Measurements from ENCODE around the gene LTA4H.

DNA sequence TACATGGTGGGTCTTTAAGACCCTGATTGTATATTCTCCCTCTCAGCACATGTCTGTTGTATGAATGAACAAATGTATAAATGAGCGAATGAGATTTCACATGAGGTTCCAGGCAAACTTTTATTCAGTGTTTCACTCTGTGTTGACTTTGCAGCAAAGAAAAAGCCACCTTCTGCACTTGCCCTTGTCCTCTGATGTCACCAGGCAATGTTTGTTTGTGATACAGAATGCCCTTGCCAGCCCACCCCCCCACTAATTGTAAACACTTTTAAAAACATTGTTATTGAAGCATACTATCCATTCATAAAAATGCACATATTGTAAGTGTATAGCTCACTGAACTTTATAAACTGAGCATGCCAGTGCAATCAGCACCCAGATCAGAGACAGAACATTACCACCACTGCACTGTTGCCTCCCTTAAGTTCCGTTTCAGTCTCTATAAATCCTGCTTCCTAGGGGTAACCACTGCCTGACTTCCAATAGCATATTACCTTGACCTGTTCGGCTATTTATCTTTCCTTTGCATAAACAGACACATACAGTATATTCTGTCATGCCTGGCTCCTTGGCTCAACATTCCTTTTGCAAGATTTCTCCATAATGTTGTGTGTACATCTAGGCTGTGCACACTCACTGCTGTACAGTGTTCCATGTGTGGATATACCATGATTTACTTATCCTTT, 11.3 kb upstream of the LTA4H start:
- TF ChIP-seq YY1 (IDR thresholded peaks at IDR 0.05; ENCODE audit: insufficient read depth, insufficient read length) = no peak
- no peak for TF ChIP-seq ZNF274 (IDR thresholded peaks at IDR 0.05; ENCODE audit: low read depth, low read length)

Measured in NT2/D1 (cell line).